Astrocyte of the cerebellum (primary cell): ENCODE measurements around the gene APBA1.

ENCODE experiments used
- DNase-seq: peaks from one replicate; pipeline ENCODE4 v3.0.0-alpha.2; 2011; ENCODE audit warnings: low read depth
- H3K4me3 ChIP-seq: 2 replicates; pipeline ENCODE4 v1.5.1; 2011; ENCODE audit warnings: mild to moderate bottlenecking, low read depth, low read length, moderate library complexity
- CTCF ChIP-seq: IDR thresholded peaks from 2 replicates; pipeline ENCODE4 v1.5.1; 2012; ENCODE audit warnings: low read length, low read depth, moderate library complexity, mild to moderate bottlenecking; ENCODE audit errors: missing control alignments
- in situ Hi-C: cut with HindIII; loops from 2 replicates; pipeline ENCODE4 v1.10.0; 2017; ENCODE audit warnings: low sequenced_read_pairs

Gene APBA1

GRCh38 chr9:69582018-69582417 lies 90.2 kb downstream of the APBA1 start:
- no peak for DNase-seq
- in situ Hi-C loops: no loop called here
- TF ChIP-seq CTCF: no peak
- no peak overlapping the region for H3K4me3 ChIP-seq

GRCh38 chr9:69580582-69581214 lies 91.5 kb downstream of the APBA1 start:
- in situ Hi-C loops: no loop called here

GRCh38 chr9:69579760-69580581 lies 92.2 kb downstream of the APBA1 start:
- no peak overlapping the region for H3K4me3 ChIP-seq
- in situ Hi-C loops: no loop called here
- no peak for DNase-seq
- no peak for TF ChIP-seq CTCF

More at GRCh38 chr9:69580582-69581214, 91.5 kb downstream of the APBA1 start:
- no peak for TF ChIP-seq CTCF
- no peak for DNase-seq
- no peak overlapping the region for H3K4me3 ChIP-seq

- in situ Hi-C loops: no loop called here
- no peak for TF ChIP-seq CTCF
- no peak overlapping the region for H3K4me3 ChIP-seq
- no peak for DNase-seq
Measured at GRCh38 chr9:69579032-69579758, 93.0 kb downstream of the APBA1 start.

- no peak overlapping the region for H3K4me3 ChIP-seq
- DNase-seq: no peak
- TF ChIP-seq CTCF: no peak
- in situ Hi-C loops: no loop called here
Measured at GRCh38 chr9:69578026-69578425, 94.1 kb downstream of the APBA1 start.

GRCh38 chr9:69577123-69577522 lies 95.0 kb downstream of the APBA1 start:
- in situ Hi-C loops: no loop called here
- no peak overlapping the region for H3K4me3 ChIP-seq
- no peak for TF ChIP-seq CTCF
- no peak for DNase-seq
